Activated gamma-delta T cell (primary cell): ENCODE results near the gene MICU1.
"Not testable (repeated sequence)": the region's sequence is repeated elsewhere in the genome, so short reads cannot be mapped to it uniquely, and the experiment has no call there.

Experiments
- DNase-seq: peaks from one replicate; lab custom pipeline; 2025; lab: John Stamatoyannopoulos, UW

Gene MICU1

DNA sequence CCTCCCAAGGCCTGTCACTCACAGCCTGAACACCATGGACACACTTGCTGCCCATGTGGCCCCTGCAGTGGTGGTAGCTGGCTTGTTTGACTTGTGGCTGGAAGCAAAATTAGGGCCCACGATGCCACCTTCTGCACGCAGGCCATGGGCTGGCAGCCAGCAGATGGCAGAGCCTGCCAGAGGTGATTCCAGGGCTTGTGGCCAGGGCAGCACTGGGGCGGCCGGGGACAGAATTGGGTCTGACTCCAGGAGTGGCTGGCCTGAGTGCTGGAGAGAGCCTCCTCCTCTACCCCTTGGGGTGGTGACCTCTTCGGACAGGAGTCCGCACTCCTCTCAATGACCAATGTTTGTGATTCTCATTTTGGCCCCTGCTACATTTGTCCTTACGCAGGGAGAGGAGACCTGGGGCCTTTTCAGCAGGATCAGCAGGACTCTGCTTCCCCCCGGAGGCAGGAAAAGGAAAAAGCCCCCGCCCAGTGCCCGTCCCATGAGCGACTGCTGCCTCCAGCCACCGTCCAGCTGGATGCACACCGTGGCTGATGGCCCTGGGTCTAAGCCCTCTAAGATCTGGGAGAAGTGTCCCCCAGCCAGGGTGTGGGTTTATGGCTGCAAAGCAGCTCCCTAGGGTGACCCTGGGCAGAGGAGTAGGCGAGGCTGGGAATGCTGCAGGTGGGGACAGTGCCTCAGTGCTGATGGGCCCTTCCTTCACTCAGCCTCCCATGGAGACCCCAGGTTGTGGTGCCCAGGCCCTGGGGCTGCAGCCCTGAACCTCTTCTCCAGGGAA, 297.6 kb downstream of the MICU1 start:
- no peak for DNase-seq

- DNase-seq: not testable (repeated sequence)
These were observed 298.9 kb downstream of the MICU1 start for GRCh38 chr10:72326665-72327603.

GRCh38 chr10:72325243-72326175, 300.4 kb downstream of the MICU1 start:
- not testable (repeated sequence) for DNase-seq

- no peak for DNase-seq
These were observed 302.1 kb downstream of the MICU1 start for GRCh38 chr10:72323771-72324191.

DNA sequence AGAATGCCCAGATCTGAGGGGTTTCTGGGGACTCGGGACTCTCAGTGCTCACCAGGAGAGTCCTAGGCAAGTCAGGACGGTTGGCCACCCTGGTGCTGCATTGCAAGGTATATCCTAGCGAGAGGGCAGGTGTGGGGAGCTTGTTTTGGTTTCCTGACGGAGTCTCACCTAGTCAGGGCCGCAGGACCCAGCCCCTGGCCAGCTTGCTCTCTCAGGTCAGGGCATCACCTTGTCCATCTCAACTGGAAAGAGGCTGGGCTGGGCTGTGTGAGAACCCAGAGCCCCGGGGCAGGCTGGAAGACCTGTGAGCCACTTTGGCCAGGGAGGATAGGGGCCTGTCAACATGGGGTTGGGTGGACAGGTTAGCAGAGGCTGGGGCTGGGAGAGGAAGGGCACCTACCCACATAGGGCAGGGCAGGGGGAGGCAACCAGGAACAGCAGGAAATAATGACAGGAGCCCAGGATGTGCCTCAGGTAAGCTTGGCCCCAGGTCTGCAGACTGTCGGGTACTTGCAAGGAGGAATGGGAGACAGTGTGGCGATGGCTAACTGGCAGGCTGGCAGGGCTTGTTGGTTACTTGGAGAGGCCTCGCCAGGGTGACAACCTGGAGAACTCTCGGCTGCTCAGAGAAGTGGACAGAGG, 302.6 kb downstream of the MICU1 start:
- no peak for DNase-seq

GRCh38 chr10:72322280-72323058, 303.4 kb downstream of the MICU1 start:
- DNase-seq: no peak

DNA sequence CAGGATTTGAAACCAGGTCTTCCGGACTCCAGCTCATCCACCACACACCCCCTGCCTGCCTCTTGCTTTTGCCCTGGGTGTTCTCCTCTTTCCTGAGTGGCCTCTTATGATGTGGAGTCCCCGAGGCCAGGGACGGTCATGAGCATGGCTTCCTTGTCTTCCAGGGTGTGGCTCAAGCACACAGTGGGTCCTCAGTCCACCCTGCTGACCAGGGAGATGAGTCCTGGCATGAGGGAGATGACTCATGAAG, 303.9 kb downstream of the MICU1 start:
- DNase-seq: no peak

- no peak for DNase-seq
These were observed 304.4 kb downstream of the MICU1 start for GRCh38 chr10:72321248-72322029.

- no peak for DNase-seq
These were observed 305.1 kb downstream of the MICU1 start for GRCh38 chr10:72320676-72321247.

DNA sequence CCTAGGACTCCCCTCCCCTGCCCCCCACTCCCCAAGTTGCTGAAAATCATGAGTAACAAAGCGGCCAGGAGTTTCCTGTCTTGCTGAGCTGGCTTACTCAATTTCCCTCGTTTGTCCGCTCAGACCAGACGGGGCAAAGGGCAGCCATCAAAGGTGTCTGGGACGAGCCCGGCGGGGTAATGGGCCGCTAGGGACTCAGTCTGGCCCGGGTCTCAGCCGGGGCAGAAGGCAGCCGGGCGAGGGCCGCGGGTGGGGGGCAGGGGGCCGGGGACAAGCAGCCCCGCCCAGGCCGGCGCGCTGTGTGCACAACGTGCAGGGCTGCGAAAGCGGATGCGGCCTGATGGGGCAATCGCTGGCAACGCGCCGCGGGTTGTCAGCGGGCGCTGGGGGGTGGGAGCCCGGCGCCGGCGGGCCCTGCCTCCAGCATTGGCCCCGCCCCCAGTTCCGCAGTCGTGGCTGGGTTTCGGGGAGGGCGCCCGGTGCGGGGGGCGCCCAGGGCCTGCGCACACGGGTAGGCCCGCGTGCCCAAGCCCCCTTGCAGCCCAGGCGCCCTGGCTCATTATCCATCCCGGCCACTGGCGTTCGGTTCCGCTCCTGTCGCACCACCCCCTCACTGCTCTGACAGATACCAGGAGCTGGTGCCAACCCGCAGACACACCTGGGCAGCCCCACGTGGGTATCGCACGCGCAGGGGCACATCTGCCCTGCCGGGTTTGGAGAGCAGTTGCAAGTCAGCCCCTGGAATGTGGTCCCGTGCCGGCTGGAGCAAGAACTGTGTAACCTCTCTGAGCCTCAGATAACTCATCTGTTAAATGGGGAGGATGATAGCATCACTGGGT, 306.2 kb downstream of the MICU1 start:
- peak; percentile 83 for DNase-seq

DNA sequence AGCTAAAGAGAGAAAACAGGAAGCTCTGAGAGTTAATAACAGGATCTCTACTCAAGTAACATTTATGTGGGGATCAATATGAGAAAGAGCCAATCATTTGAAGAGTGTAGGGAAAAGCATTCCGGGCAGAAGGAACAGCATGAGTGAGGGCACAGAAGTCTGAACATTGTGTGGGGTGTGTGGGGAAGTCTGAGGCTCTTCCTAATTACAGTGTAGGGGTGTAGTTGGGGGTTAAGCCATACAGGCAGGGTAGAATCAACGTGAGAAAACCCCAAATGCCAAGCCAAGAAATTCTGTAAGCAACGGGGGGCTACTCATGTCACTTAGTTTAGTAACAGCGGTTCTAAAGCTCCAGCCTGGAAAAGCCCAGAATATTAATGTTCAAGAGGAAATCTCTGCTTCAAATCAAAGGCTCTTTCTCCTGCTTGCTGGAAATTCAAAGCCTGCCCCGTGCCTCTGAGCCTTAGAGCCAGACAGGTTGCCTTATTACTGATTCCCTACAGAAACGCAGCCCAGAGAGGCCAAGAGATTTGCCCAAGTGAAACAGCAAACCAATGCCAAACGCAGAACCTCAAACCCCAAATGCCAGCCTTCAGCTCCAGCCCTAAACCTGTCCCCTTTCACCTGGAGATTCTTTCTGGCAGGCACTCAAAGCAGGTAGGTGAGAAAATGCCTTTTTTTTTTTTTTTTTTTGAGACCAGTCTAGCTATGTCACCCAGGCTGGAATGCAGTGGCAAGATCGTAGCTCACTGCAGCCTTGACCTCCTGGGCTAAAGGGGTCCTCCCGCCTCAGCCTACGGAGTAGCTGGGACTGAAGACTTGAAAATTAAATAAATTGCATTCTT, 307.2 kb downstream of the MICU1 start:
- DNase-seq: no peak
